ENCODE data around the gene FMO2.
"Not testable (repeated sequence)": the region's sequence is repeated elsewhere in the genome, so short reads cannot be mapped to it uniquely, and the experiment has no call there.

Gene FMO2

DNA sequence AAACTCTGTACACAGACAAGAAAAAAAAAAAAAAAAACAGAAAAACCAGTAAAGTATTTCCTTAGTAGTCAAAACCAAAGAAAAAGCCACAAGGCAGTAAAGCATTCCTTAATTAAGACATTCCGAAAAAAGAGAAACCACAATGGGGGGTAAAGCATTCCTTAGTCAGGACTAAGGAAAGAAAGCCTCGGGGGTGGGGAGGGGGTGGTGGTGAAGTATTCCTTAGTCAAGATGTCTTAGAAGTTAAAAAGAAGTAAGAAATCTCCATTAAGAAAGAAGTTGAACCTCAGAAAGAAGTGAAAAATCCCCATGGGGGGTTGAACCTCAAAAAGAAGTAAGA lies 35.0 kb downstream of the FMO2 start:
- DNase-seq: no peak

DNA sequence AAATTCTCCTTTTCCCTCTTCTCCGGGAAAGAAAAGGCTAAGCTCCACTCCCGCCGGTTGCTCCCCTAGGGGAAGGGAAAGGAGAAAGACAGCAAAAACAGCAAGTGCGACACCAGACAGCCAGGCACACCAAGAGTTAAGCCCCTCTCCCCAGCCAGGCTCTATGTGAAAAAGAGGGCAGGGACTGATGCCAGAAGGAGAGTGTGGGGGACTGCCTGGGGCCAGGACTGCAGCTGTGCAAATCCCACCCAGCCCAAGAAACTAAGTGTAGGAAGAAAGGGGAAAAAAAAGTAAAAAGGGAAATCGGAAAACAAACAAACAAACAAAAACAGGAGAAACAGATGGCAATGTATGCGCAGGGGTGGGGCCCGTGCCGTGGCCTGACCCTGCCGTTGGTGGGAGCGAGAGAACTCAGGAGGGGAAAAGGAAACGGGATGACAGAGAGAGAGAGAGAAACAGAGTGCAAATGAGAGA lies 35.5 kb downstream of the FMO2 start:
- DNase-seq: no peak

DNA sequence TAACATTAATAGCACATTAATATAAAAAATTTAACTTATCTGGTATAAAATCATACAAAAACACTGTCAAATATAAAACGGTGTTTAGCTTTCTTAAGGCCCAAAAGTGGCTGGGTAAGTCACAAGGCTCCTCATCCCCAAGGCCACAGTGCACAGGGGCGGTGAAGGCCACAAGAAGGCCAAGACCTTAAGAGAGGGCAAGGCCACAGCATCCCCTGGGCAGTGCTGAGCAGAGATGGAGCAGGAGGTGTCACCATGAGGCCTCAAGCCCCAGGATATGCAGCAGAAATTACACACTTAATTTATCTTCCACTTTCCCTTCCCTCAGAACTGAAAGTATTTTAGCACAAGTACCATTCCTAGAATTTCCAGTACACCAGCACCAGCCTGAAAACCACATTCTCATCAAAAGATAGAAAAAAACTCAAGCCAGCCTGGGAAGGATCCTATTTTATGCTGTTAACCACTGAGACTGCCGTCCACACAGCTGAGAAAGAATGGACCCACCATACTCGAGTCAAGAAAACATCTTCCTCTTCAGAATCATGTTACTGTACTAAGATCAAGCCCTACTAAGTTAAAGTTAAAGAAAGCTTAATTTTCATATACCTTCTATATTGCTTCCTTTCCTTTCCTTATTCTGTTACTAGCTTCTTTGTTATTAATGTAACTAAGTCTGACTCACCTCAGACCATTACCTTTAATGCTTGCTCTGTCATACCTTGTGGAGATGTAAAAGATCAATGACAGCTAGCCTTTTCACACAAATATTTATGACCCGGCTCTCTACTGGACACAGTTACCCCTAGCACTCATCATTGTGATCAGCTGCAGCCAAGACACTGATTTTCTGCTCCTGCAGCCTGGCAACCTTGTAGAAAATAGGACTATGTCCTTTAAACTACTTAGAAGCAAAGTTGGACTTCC lies 36.8 kb downstream of the FMO2 start:
- DNase-seq: no peak

GRCh38 chr1:171222936-171223335 lies 37.8 kb downstream of the FMO2 start:
- no peak for DNase-seq

GRCh38 chr1:171224257-171224656 lies 39.2 kb downstream of the FMO2 start:
- not testable (repeated sequence) for DNase-seq

GRCh38 chr1:171226747-171227370 lies 41.8 kb downstream of the FMO2 start:
- DNase-seq: no peak

GRCh38 chr1:171231326-171231725 lies 46.2 kb downstream of the FMO2 start:
- DNase-seq: no peak

DNA sequence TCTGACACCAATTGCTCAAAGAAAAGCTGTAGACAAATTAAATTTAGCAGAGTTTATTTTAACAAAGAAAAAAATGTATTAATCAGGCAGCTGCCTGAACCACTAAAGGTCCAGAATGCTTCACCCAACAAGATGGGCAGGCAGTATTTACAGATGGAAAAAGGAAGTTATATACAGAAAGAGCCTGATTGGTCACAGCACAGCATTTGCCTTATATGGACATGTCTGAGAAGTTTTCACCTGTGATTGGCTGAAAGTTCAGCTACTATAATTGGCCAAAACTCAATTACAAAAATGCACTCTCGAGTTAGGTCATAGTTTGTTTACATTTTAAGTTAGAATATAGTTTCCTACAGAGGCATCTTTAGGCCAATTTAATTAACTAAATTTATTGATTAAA lies 48.1 kb downstream of the FMO2 start:
- DNase-seq: no peak

- not testable (repeated sequence) for DNase-seq
These were observed 51.1 kb downstream of the FMO2 start for GRCh38 chr1:171236231-171236630.

DNA sequence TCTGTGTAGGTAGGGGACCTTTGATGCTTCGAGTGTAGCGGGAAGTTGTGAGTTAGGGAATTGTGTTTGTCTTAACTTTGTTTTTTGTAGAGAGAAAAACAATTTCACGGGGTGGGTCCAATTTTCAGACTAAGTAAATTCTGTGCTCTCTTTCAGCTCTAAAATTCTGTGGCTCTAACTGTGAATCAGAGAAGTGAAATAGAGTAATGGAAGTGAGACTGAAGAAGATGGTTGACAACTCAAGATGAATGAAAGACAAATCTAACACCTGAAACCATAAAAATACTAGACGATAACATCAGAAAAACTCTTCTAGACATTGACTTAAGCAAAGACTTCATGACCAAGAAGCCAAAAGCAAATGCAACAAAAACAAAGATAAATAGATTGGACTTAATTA lies 58.8 kb downstream of the FMO2 start:
- DNase-seq: no peak

GRCh38 chr1:171245458-171246064 lies 60.5 kb downstream of the FMO2 start:
- no peak for DNase-seq

DNA sequence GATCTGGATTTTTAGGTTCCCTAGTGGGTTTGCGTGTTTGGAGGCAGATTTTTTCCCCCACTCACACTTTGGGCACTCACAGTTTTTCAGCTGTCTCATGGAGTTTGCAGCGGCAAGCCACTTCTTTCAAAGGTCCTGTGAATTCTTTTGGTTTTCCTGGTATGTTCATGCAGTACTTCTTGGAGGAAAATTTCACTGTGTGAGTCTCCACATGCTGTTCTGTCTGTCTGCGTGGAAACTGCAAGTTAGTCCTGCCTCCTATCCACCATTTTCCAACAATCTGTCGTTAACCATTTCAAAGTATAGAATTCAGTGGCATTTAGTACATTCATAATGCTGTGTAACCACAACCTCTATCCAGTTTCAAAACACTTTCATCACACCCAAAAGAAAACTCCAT lies 62.4 kb downstream of the FMO2 start:
- no peak for DNase-seq

- DNase-seq: no peak
These were observed 63.2 kb downstream of the FMO2 start, which contains the start of gene FMO1 for GRCh38 chr1:171248302-171248701. TSS of gene FMO1 (plus strand) at chr1:171248494. CDS start at chr1:171258088, 9,594 bp downstream.

DNA sequence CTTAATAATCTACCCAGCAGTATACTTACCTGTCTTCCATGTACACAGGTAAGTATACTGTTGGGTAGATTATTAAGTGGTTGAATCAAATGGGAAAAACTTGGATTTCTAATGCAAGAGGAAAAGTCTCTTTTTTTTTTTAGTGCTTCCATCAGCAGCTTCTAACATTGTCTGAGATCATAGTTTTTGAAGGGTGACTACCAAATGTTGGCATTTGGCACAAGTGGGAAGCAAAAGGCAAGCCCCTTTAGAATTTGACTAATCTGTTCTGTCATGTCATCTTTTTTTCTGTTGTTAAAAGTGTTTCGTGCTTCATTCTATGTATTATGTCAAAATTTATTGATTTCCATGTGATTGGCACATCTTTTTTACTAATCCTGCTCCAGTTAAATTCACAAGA lies 63.7 kb downstream of the FMO2 start:
- DNase-seq: no peak

- no peak for DNase-seq
These were observed 65.2 kb downstream of the FMO2 start for GRCh38 chr1:171250263-171250662.

GRCh38 chr1:171251042-171251951 lies 66.2 kb downstream of the FMO2 start:
- DNase-seq: no peak

DNA sequence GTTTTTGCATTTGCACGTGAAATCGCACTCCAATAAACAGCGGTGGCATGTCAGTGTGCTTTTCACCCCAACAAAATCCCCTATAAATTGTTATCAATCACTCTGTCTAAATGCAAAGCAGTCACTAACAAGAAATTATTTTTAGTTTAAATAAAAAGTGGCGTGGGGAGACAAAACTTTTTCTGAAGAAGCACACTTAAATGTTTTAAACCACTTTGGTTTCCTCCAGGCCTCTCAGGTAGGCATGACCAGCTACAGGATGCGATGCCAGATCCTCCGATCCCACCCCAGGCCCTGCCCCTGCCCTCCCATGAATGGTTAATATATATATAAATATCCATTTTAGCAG lies 66.8 kb downstream of the FMO2 start:
- no peak for DNase-seq

GRCh38 chr1:171252482-171252881 lies 67.4 kb downstream of the FMO2 start:
- no peak for DNase-seq

- DNase-seq: no peak
These were observed 69.8 kb downstream of the FMO2 start for GRCh38 chr1:171254859-171255258.

DNA sequence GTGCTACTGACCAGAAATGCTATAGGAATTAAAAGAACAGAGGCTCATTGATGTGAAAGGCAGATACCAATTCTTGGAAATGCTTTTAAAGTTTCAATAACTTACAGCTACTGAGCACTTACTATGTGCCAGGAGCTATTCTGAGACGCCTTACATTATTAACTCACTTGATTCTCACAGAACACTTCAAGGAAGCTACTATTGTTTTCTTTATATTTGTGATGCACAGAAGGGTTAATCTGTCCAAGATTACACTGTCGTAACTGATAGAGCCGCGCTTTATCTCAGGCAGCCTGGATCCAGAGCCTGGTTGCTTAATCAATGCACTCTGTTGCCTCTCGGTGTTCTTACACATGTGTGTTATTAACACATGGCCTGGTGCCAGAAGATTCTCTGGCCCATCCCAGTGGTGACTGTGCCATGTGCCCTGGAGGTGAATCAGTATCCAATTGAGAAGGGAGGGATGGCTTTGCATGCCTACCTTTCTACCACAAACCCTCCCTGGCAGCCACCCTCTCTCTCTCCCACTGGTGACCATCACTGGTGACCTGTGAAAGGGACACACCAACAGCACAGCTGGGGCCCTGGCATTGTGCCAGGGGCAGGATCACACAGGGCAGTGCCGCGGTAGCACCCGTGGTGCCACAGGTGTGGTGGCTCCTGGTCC lies 72.0 kb downstream of the FMO2 start:
- DNase-seq: no peak

DNA sequence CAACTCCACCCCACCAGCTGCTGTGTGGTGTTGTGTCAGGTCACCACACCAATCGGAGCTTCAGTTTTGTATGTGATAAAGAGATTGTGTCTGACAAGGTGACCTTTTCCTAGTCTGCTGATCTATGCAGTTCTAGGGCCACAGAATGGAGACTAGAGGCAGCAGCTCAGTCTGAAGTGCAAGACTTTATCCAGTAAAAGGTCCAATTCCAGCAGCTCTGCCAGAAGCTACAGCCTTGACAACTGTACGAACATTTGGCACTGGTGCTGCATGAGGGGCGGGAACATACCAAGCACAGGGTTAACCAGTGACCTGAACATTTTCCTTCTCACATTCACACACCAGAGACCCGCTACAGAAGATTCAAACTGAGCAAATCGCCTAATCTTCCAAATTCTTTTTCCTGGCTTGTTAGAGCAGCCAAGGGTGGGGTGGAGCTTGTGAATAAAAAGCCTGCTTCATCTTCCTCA lies 72.5 kb downstream of the FMO2 start:
- no peak for DNase-seq

GRCh38 chr1:171258429-171258828 lies 73.3 kb downstream of the FMO2 start:
- DNase-seq: no peak

All from activated CD4-positive, CD25-positive, alpha-beta regulatory T cell treated with anti-CD3 and anti-CD28 coated beads, Interleukin-2, amount 50 U/mL, for 72 hours (primary cell).